Natural killer cell (primary cell): ENCODE results near the gene CLEC2D. TPM values are rescaled to one million over a fixed set of nuclear protein-coding genes. Genes with fewer than 3 reads are reported as not detected.

Experiments
- ATAC-seq, 3 donors: fragments of 150-1000 bp in 2 of 3; fragments of 200-7000 bp in 1 of 3; cut with Tn5 transposase; 1 replicate in 1 of 3; 2 replicates in 2 of 3; pipeline ENCODE4 v1.10.0; 2021; ENCODE audit warnings: mild to moderate bottlenecking in 2 of 3, moderate library complexity in 2 of 3
- DNase-seq, 2 donors: peaks; one replicate each; pipeline versions ENCODE4 v3.0.0 to v3.0.0-alpha.2; 2013 to 2021; ENCODE audit warnings: mixed read lengths in 1 of 2
- H3K27ac ChIP-seq: one replicate; pipeline ENCODE4 v1.5.1; 2013; ENCODE audit warnings: mild to moderate bottlenecking, low read length
- H3K27me3 ChIP-seq: one replicate; pipeline ENCODE4 v1.6.1; 2013; ENCODE audit warnings: low read length; ENCODE audit not compliant: control insufficient read depth, insufficient read depth
- H3K36me3 ChIP-seq: one replicate; pipeline ENCODE4 v1.6.1; 2013; ENCODE audit warnings: low read length; ENCODE audit not compliant: control insufficient read depth, insufficient read depth
- H3K4me1 ChIP-seq: one replicate; pipeline ENCODE4 v1.6.1; 2013; ENCODE audit warnings: low read length; ENCODE audit not compliant: control insufficient read depth, insufficient read depth
- H3K4me3 ChIP-seq: one replicate; pipeline ENCODE4 v1.5.1; 2013; ENCODE audit warnings: low read length
- H3K9me3 ChIP-seq: one replicate; pipeline ENCODE4 v1.6.1; 2013; ENCODE audit warnings: low read length; ENCODE audit not compliant: control insufficient read depth, insufficient read depth
- H3K27ac Mint-ChIP-seq, 2 donors: one replicate each; pipeline ENCODE4 v1.8.0; 2022; ENCODE audit warnings: mild to moderate bottlenecking in 2 of 2, mixed read lengths in 2 of 2, moderate library complexity in 1 of 2
- H3K27me3 Mint-ChIP-seq, 2 donors: one replicate each; pipeline ENCODE4 v1.8.0; 2022; ENCODE audit warnings: low read depth in 2 of 2, mixed read lengths in 2 of 2
- H3K36me3 Mint-ChIP-seq: one replicate; pipeline ENCODE4 v1.8.0; 2022; ENCODE audit warnings: mixed read lengths
- H3K4me1 Mint-ChIP-seq, 2 donors: one replicate each; pipeline ENCODE4 v1.8.0; 2022; ENCODE audit warnings: mixed read lengths in 2 of 2
- H3K4me3 Mint-ChIP-seq: one replicate; pipeline ENCODE4 v1.8.0; 2022; ENCODE audit warnings: mild to moderate bottlenecking, moderate library complexity, mixed read lengths
- H3K9me3 Mint-ChIP-seq, 2 donors: one replicate each; pipeline ENCODE4 v1.8.0; 2022; ENCODE audit warnings: mixed read lengths in 2 of 2
- CTCF ChIP-seq: fragments of 200-600 bp; IDR thresholded peaks from one replicate; pipeline ENCODE4 v1.8.0; 2022; ENCODE audit warnings: antibody characterized with exemption
- WGBS: methylation state at CpG from one replicate; pipeline ENCODE4 v1.1.7; 2013; ENCODE audit warnings: missing lambda C conversion rate; ENCODE audit not compliant: insufficient coverage; 5-methylcytosine and 5-hydroxymethylcytosine counted together
- intact Hi-C: fragments of 100-400 bp; cut with micrococcal nuclease; formaldehyde crosslinking; loops from one replicate; pipeline ENCODE4 v1.14.2; 2022
- total RNA-seq, 4 donors: library from RNA; stranded (reverse); fragments of 120-200 nt in 1 of 4; gene quantifications; one replicate each; pipeline versions ENCODE4 v1.2.3 to v1.2.4, GENCODE V29; 2013 to 2022

Gene CLEC2D
- total RNA-seq, 3 donors from 2014 or later (not counting 1 experiment from before 2014, with no cell fraction given), result 140 to 219 (median 209) TPM

- DNase-seq (peak; percentile 56 to 89), ATAC-seq (peak; percentile 72 to 96 (median 90))
- 56% methylated on average over 10 of the region's 12 CpGs for WGBS
- Mint-ChIP-seq H3K27me3 (no peaks in the 10 kb centered on the region), H3K36me3 (peaks cover 6% of the 10 kb centered on the region), H3K4me1 (peaks cover 24 to 43% of the 10 kb centered on the region in 2 donors), H3K4me3 (peak overlapping the region; percentile 55), H3K9me3 (peaks cover 0 to 2% of the 10 kb centered on the region in 2 donors), H3K27ac (peak overlapping the region; percentile 74 to 78)
- H3K9me3 ChIP-seq, result no peaks in the 10 kb centered on the region
- no peaks in the 10 kb centered on the region for H3K27me3 ChIP-seq
- H3K27ac ChIP-seq, result peak overlapping the region; percentile 50
- peaks cover 17% of the 10 kb centered on the region for H3K4me1 ChIP-seq
- TF ChIP-seq CTCF, result peak; percentile 71
- no peaks in the 10 kb centered on the region for H3K36me3 ChIP-seq
- intact Hi-C loops, result loop anchor here (1.0 to 2.0 kb wide), 3 partner anchors 74 to 377 kb away; no protein-coding TSS in a partner anchor
- H3K4me3 ChIP-seq, result no peak overlapping the region
These were observed 38.6 kb downstream of the CLEC2D start for GRCh38 chr12:9707864-9708808.

GRCh38 chr12:9708853-9709252 lies 39.3 kb downstream of the CLEC2D start:
- no peaks in the 10 kb centered on the region for H3K27me3 Mint-ChIP-seq
- intact Hi-C loops, result loop anchor here (1.0 to 2.0 kb wide), 3 partner anchors 75 to 378 kb away; no protein-coding TSS in a partner anchor
- no peak for TF ChIP-seq CTCF
- H3K27me3 ChIP-seq, result no peaks in the 10 kb centered on the region
- H3K4me3 Mint-ChIP-seq, result no peak overlapping the region
- H3K27ac ChIP-seq, result no peak overlapping the region
- no peak for DNase-seq
- H3K36me3 ChIP-seq, result no peaks in the 10 kb centered on the region
- peak overlapping the region in 1 of 2 donors; percentile 51 for H3K27ac Mint-ChIP-seq
- no peak for ATAC-seq
- no peaks in the 10 kb centered on the region for H3K9me3 ChIP-seq
- WGBS, result 85% methylated on average over 3 of the region's 3 CpGs
- peaks cover 6% of the 10 kb centered on the region for H3K36me3 Mint-ChIP-seq
- H3K9me3 Mint-ChIP-seq, result peaks cover 0 to 2% of the 10 kb centered on the region in 2 donors
- no peak overlapping the region for H3K4me3 ChIP-seq
- peaks cover 24 to 43% of the 10 kb centered on the region in 2 donors for H3K4me1 Mint-ChIP-seq
- H3K4me1 ChIP-seq, result peaks cover 14% of the 10 kb centered on the region

- Mint-ChIP-seq H3K27me3 (no peaks in the 10 kb centered on the region), H3K36me3 (peaks cover 6% of the 10 kb centered on the region), H3K27ac (no peak overlapping the region), H3K4me3 (no peak overlapping the region), H3K4me1 (peaks cover 24 to 31% of the 10 kb centered on the region in 2 donors), H3K9me3 (no peaks in the 10 kb centered on the region)
- TF ChIP-seq CTCF, result no peak
- ATAC-seq (no peak), DNase-seq (no peak)
- Histone ChIP-seq H3K27ac (no peak overlapping the region), H3K9me3 (no peaks in the 10 kb centered on the region), H3K36me3 (no peaks in the 10 kb centered on the region), H3K4me3 (no peak overlapping the region), H3K4me1 (peaks cover 14% of the 10 kb centered on the region), H3K27me3 (no peaks in the 10 kb centered on the region)
- intact Hi-C loops, result no loop called here
- WGBS, result 88% methylated on average over 3 of the region's 3 CpGs
These were observed 41.3 kb downstream of the CLEC2D start for GRCh38 chr12:9710584-9711375.
